H9 (cell line): Measurements from ENCODE around the gene OR2V1. TPM values are rescaled to one million over a fixed set of nuclear protein-coding genes. Genes with fewer than 3 reads are reported as not detected.

ENCODE experiments used
- DNase-seq: peaks from one replicate; pipeline ENCODE4 v3.0.0-alpha.2; 2017
- H2AFZ ChIP-seq: one replicate; pipeline ENCODE4 v1.6.1; 2013; ENCODE audit warnings: mild to moderate bottlenecking, low read length, control low read depth, moderate library complexity
- H2AK5ac ChIP-seq: 2 replicates; pipeline ENCODE4 v1.6.1; 2013; ENCODE audit warnings: low read length, control low read depth, mixed read lengths; ENCODE audit not compliant: insufficient read length
- H2BK120ac ChIP-seq: one replicate; pipeline ENCODE4 v1.6.1; 2013; ENCODE audit warnings: low read depth, mild to moderate bottlenecking, low read length, control low read depth, inconsistent platforms; ENCODE audit not compliant: poor library complexity, severe bottlenecking
- H2BK12ac ChIP-seq: 2 replicates; pipeline ENCODE4 v1.6.1; 2013; ENCODE audit warnings: low read length, control low read depth, mixed read lengths, low read depth; ENCODE audit not compliant: insufficient read length
- H2BK15ac ChIP-seq: 2 replicates; pipeline ENCODE4 v1.6.1; 2013; ENCODE audit warnings: low read depth, low read length, control low read depth
- H2BK20ac ChIP-seq: one replicate; pipeline ENCODE4 v1.6.1; 2013; ENCODE audit warnings: low read depth, mild to moderate bottlenecking, low read length, control low read depth, inconsistent platforms; ENCODE audit not compliant: poor library complexity, severe bottlenecking
- H2BK5ac ChIP-seq: 2 replicates; pipeline ENCODE4 v1.6.1; 2013; ENCODE audit warnings: low read length, control low read depth, mixed read lengths; ENCODE audit not compliant: insufficient read length
- H3K14ac ChIP-seq: 2 replicates; pipeline ENCODE4 v1.6.1; 2013; ENCODE audit warnings: low read length, control low read depth; ENCODE audit not compliant: insufficient read depth
- H3K18ac ChIP-seq: 2 replicates; pipeline ENCODE4 v1.6.1; 2013; ENCODE audit warnings: low read depth, mild to moderate bottlenecking, mixed read lengths, low read length, control low read depth; ENCODE audit not compliant: insufficient read length
- H3K23ac ChIP-seq: 2 replicates; pipeline ENCODE4 v1.6.1; 2013; ENCODE audit warnings: low read length, control low read depth, mixed read lengths, low read depth; ENCODE audit not compliant: insufficient read length
- H3K23me2 ChIP-seq: 2 replicates; pipeline ENCODE4 v1.6.1; 2013; ENCODE audit warnings: low read depth, mild to moderate bottlenecking, mixed read lengths, low read length, control low read depth; ENCODE audit not compliant: insufficient read length, poor library complexity, severe bottlenecking
- H3K27ac ChIP-seq: 2 replicates; pipeline ENCODE4 v1.5.1; 2013; ENCODE audit warnings: low read length, control low read depth, mixed read lengths, low read depth; ENCODE audit not compliant: insufficient read length
- H3K27me3 ChIP-seq: 2 replicates; pipeline ENCODE4 v1.6.1; 2013; ENCODE audit warnings: low read length, control low read depth, inconsistent platforms; ENCODE audit not compliant: insufficient read depth
- H3K4ac ChIP-seq: 2 replicates; pipeline ENCODE4 v1.6.1; 2013; ENCODE audit warnings: low read depth, mild to moderate bottlenecking, control low read depth, inconsistent platforms, low read length, moderate library complexity
- H3K4me1 ChIP-seq: 2 replicates; pipeline ENCODE4 v1.6.1; 2013; ENCODE audit warnings: low read length, control low read depth, inconsistent platforms; ENCODE audit not compliant: insufficient read depth
- H3K4me2 ChIP-seq: 2 replicates; pipeline ENCODE4 v1.6.1; 2013; ENCODE audit warnings: low read length, control low read depth, mixed read lengths; ENCODE audit not compliant: insufficient read length, insufficient read depth
- H3K56ac ChIP-seq: 2 replicates; pipeline ENCODE4 v1.6.1; 2013; ENCODE audit warnings: low read depth, mild to moderate bottlenecking, mixed read lengths, low read length, control low read depth; ENCODE audit not compliant: insufficient read length
- H3K79me1 ChIP-seq: 2 replicates; pipeline ENCODE4 v1.6.1; 2013; ENCODE audit warnings: low read depth, mild to moderate bottlenecking, moderate library complexity, low read length, control low read depth, inconsistent platforms; ENCODE audit not compliant: insufficient read depth, poor library complexity, severe bottlenecking
- H3K79me2 ChIP-seq: 2 replicates; pipeline ENCODE4 v1.6.1; 2013; ENCODE audit warnings: low read length, control low read depth, inconsistent platforms; ENCODE audit not compliant: insufficient read depth
- H3K9ac ChIP-seq: 2 replicates; pipeline ENCODE4 v1.6.1; 2013; ENCODE audit warnings: low read length, control low read depth, mixed read lengths; ENCODE audit not compliant: insufficient read length; ENCODE audit errors: extremely low read depth
- H3K9me3 ChIP-seq: one replicate; pipeline ENCODE4 v1.6.1; 2013; ENCODE audit warnings: low read depth, low read length, inconsistent platforms; ENCODE audit not compliant: control insufficient read depth
- H3T11ph ChIP-seq: one replicate; pipeline ENCODE4 v1.6.1; 2013; ENCODE audit warnings: mild to moderate bottlenecking, low read length, control low read depth, inconsistent platforms
- H4K20me1 ChIP-seq: one replicate; pipeline ENCODE4 v1.6.1; 2013; ENCODE audit not compliant: control insufficient read depth, insufficient read length, insufficient read depth
- H4K5ac ChIP-seq: 2 replicates; pipeline ENCODE4 v1.6.1; 2013; ENCODE audit warnings: low read depth, mild to moderate bottlenecking, mixed read lengths, low read length, control low read depth; ENCODE audit not compliant: insufficient read length
- H4K8ac ChIP-seq: replicated peaks from 2 replicates; pipeline ENCODE4 v1.6.1; 2013; ENCODE audit warnings: low read length, control low read depth, mixed read lengths, low read depth; ENCODE audit not compliant: insufficient read length
- H4K91ac ChIP-seq: 2 replicates; pipeline ENCODE4 v1.6.1; 2013; ENCODE audit warnings: low read depth, mild to moderate bottlenecking, moderate library complexity, mixed read lengths, low read length, control low read depth; ENCODE audit not compliant: insufficient read length
- H3K27ac Mint-ChIP-seq, 3 experiments: 2 replicates in 2 of 3; 3 replicates in 1 of 3; pipeline ENCODE4 v1.8.0; 2020 to 2021; ENCODE audit warnings: mixed read lengths in 3 of 3, mild to moderate bottlenecking in 1 of 3, moderate library complexity in 1 of 3
- H3K27me3 Mint-ChIP-seq: 2 replicates; pipeline ENCODE4 v1.8.0; 2021; ENCODE audit warnings: low read depth, mild to moderate bottlenecking, moderate library complexity, mixed read lengths
- H3K36me3 Mint-ChIP-seq, 3 experiments: 2 replicates in 2 of 3; 3 replicates in 1 of 3; pipeline ENCODE4 v1.8.0; 2020 to 2021; ENCODE audit warnings: low read depth in 3 of 3, mixed read lengths in 3 of 3; ENCODE audit not compliant: insufficient read depth in 1 of 3
- H3K4me1 Mint-ChIP-seq, 2 experiments: 2 replicates each; pipeline ENCODE4 v1.8.0; 2020; ENCODE audit warnings: mixed read lengths in 2 of 2
- H3K4me3 Mint-ChIP-seq, 2 experiments: 2 replicates in 1 of 2; 3 replicates in 1 of 2; pipeline ENCODE4 v1.8.0; 2020 to 2021; ENCODE audit warnings: mild to moderate bottlenecking in 2 of 2, mixed read lengths in 2 of 2, moderate library complexity in 1 of 2
- H3K9me3 Mint-ChIP-seq, 2 experiments: 2 replicates in 1 of 2; 3 replicates in 1 of 2; pipeline ENCODE4 v1.8.0; 2020; ENCODE audit warnings: mild to moderate bottlenecking in 2 of 2, mixed read lengths in 2 of 2, moderate library complexity in 1 of 2
- CTCF ChIP-seq: fragments of 200-600 bp; sonication (generic); conservative IDR thresholded peaks from 3 replicates; pipeline ENCODE4 v1.8.0; 2021; ENCODE audit warnings: antibody characterized with exemption, mild to moderate bottlenecking
- WGBS: extraction: QIAGEN DNeasy Blood & Tissue Kit; methylation state at CpG from one replicate; pipeline ENCODE4 v1.1.7; 2013; ENCODE audit warnings: missing lambda C conversion rate, low lambda C conversion rate, mixed read lengths; ENCODE audit not compliant: insufficient read length; ENCODE audit errors: extremely low coverage; 5-methylcytosine and 5-hydroxymethylcytosine counted together
- total RNA-seq: library from RNA; stranded (reverse); gene quantifications from 2 replicates; pipeline ENCODE4 v1.2.1, GENCODE V29; 2021

OR2V1 gene
- total RNA-seq, 1 experiment from 2014 or later, result not detected

- Histone ChIP-seq H3K27me3 (no peaks in the 10 kb centered on the region), H3K4me2 (peak overlapping the region; percentile 70), H2BK12ac (no peak overlapping the region), H3K9me3 (no peaks in the 10 kb centered on the region), H3K27ac (no peak overlapping the region), H4K91ac (no peak overlapping the region), H2BK15ac (no peak overlapping the region), H4K20me1 (no peaks in the 10 kb centered on the region), H3K9ac (no peak overlapping the region), H3K4me1 (peaks cover 3% of the 10 kb centered on the region; the same call in 1 of the 2 replicates), H4K5ac (no peak overlapping the region), H2BK20ac (no peak overlapping the region), H3K23ac (no peak overlapping the region), H3K14ac (no peak overlapping the region), H3T11ph (no peak overlapping the region), H3K79me2 (no peaks in the 10 kb centered on the region), H4K8ac (no peak overlapping the region), H3K23me2 (peaks cover 12% of the 10 kb centered on the region), H3K18ac (peak overlapping the region; percentile 40), H3K4ac (no peak overlapping the region), H3K56ac (no peak overlapping the region), H2BK5ac (no peak overlapping the region), H2AK5ac (no peak overlapping the region), H2BK120ac (no peak overlapping the region), H3K79me1 (no peaks in the 10 kb centered on the region), H2AFZ (peak overlapping the region; percentile 71)
- Mint-ChIP-seq H3K4me1 (peaks cover 25 to 35% of the 10 kb centered on the region in 2 experiments), H3K27me3 (peaks cover 36% of the 10 kb centered on the region), H3K9me3 (no peaks in the 10 kb centered on the region; a peak in 4 of 5 replicates), H3K4me3 (peak overlapping the region; percentile 81 to 95), H3K27ac (peak overlapping the region in 2 of 3 experiments; percentile 74 to 97; a peak in 4 of 7 replicates), H3K36me3 (no peaks in the 10 kb centered on the region; a peak in 1 of 7 replicates)
- DNase-seq, result peak; percentile 68
- no CpG with 5 or more reads among the region's 16 CpGs for WGBS
- TF ChIP-seq CTCF, result no peak; the same call in 2 of the 3 replicates
Observed at GRCh38 chr5:181163487-181164075, 32.6 kb upstream of the OR2V1 start.
